MCF 10A (cell line): ENCODE data around the gene FARP1. TPM values are rescaled to one million over a fixed set of nuclear protein-coding genes. Genes with fewer than 3 reads are reported as not detected.

Source experiments
- BruUV-seq: library from RNA; stranded (reverse); fragments of 400-500 nt; replicated peaks from 2 replicates; lab custom pipeline; 2021; lab: Mats Ljungman, UMichigan
- CTCF ChIA-PET: fragments of 300-600 bp; sonication (Branson Sonifier 250); formaldehyde crosslinking; extraction: SDS; loops from one replicate; lab custom pipeline; 2021; ENCODE audit warnings: antibody characterized with exemption, inconsistent platforms; lab: Yijun Ruan, JAX
- POLR2A ChIA-PET: fragments of 300-600, 350-650 bp; sonication (Branson Sonifier 250); formaldehyde crosslinking; extraction: SDS; loops from one replicate; lab custom pipeline; 2020; ENCODE audit warnings: antibody characterized with exemption, inconsistent platforms; lab: Yijun Ruan, JAX
- DNase-seq: peaks from one replicate; pipeline ENCODE4 v3.0.0-alpha.2; 2018; ENCODE audit not compliant: unreplicated experiment
- H3K27ac Mint-ChIP-seq: one replicate; pipeline ENCODE4 v1.8.0; 2022; ENCODE audit warnings: mild to moderate bottlenecking, low read depth, mixed read lengths; ENCODE audit not compliant: unreplicated experiment
- H3K27me3 Mint-ChIP-seq: one replicate; pipeline ENCODE4 v1.8.0; 2022; ENCODE audit warnings: mixed read lengths; ENCODE audit not compliant: insufficient read depth, unreplicated experiment
- H3K36me3 Mint-ChIP-seq: one replicate; pipeline ENCODE4 v1.8.0; 2022; ENCODE audit warnings: mild to moderate bottlenecking, moderate library complexity, mixed read lengths; ENCODE audit not compliant: insufficient read depth, unreplicated experiment
- H3K4me1 Mint-ChIP-seq: one replicate; pipeline ENCODE4 v1.8.0; 2022; ENCODE audit warnings: mixed read lengths; ENCODE audit not compliant: insufficient read depth, unreplicated experiment
- H3K4me3 Mint-ChIP-seq: one replicate; pipeline ENCODE4 v1.8.0; 2022; ENCODE audit warnings: mild to moderate bottlenecking, moderate library complexity, mixed read lengths; ENCODE audit not compliant: unreplicated experiment
- H3K9me3 Mint-ChIP-seq: one replicate; pipeline ENCODE4 v1.8.0; 2022; ENCODE audit warnings: mixed read lengths; ENCODE audit not compliant: unreplicated experiment
- CTCF ChIP-seq: fragments of 200-600 bp; IDR thresholded peaks from one replicate; pipeline ENCODE4 v1.8.0; 2022; ENCODE audit warnings: antibody characterized with exemption, mild to moderate bottlenecking; ENCODE audit not compliant: unreplicated experiment
- intact Hi-C: fragments of 100-400 bp; cut with micrococcal nuclease; formaldehyde crosslinking; loops from 2 replicates; pipeline ENCODE4 v1.14.1; 2022
- total RNA-seq: library from RNA; stranded (reverse); gene quantifications from 2 replicates; pipeline ENCODE4 v1.2.3, GENCODE V29; 2022

Gene FARP1
- total RNA-seq, 1 experiment from 2014 or later: 30.1 TPM

- no TSS peak for BruUV-seq
- ChIA-PET CTCF (interaction anchor here (0.6 kb wide), 1 partner anchor 152 kb away, joined by 3 read pairs; no protein-coding TSS in a partner anchor), POLR2A (no interaction called here)
- H3K4me1 Mint-ChIP-seq: no peaks in the 10 kb centered on the region
- no peak overlapping the region for H3K4me3 Mint-ChIP-seq
- H3K9me3 Mint-ChIP-seq: no peaks in the 10 kb centered on the region
- no peak for TF ChIP-seq CTCF
- intact Hi-C loops: no loop called here
- H3K36me3 Mint-ChIP-seq: no peaks in the 10 kb centered on the region
- no peak overlapping the region for H3K27ac Mint-ChIP-seq
- no peaks in the 10 kb centered on the region for H3K27me3 Mint-ChIP-seq
- DNase-seq: no peak
Observed at GRCh38 chr13:98396071-98396710, 253.3 kb downstream of the FARP1 start.

GRCh38 chr13:98397221-98397620, 254.3 kb downstream of the FARP1 start:
- intact Hi-C loops: no loop called here
- H3K9me3 Mint-ChIP-seq: no peaks in the 10 kb centered on the region
- H3K27me3 Mint-ChIP-seq: no peaks in the 10 kb centered on the region
- DNase-seq: no peak
- no peak overlapping the region for H3K27ac Mint-ChIP-seq
- ChIA-PET CTCF (interaction anchor here (0.6 kb wide), 1 partner anchor 153 kb away, joined by 3 read pairs; no protein-coding TSS in a partner anchor), POLR2A (no interaction called here)
- no peaks in the 10 kb centered on the region for H3K4me1 Mint-ChIP-seq
- no peak overlapping the region for H3K4me3 Mint-ChIP-seq
- no TSS peak for BruUV-seq
- no peaks in the 10 kb centered on the region for H3K36me3 Mint-ChIP-seq
- no peak for TF ChIP-seq CTCF

GRCh38 chr13:98397861-98398260, 255.0 kb downstream of the FARP1 start:
- intact Hi-C loops: no loop called here
- ChIA-PET CTCF (interaction anchor here (0.6 kb wide), 2 partner anchors 68 to 453 kb away, joined by 3 read pairs; no protein-coding TSS in a partner anchor), POLR2A (interaction anchor here (0.6 kb wide), 1 partner anchor 129 kb away, joined by 4 read pairs; no protein-coding TSS in a partner anchor)
- DNase-seq: no peak
- no peak for TF ChIP-seq CTCF
- no TSS peak for BruUV-seq
- H3K4me1 Mint-ChIP-seq: no peaks in the 10 kb centered on the region
- H3K27ac Mint-ChIP-seq: no peak overlapping the region
- no peak overlapping the region for H3K4me3 Mint-ChIP-seq
- H3K36me3 Mint-ChIP-seq: no peaks in the 10 kb centered on the region
- no peaks in the 10 kb centered on the region for H3K27me3 Mint-ChIP-seq
- no peaks in the 10 kb centered on the region for H3K9me3 Mint-ChIP-seq

GRCh38 chr13:98398581-98398980, 255.7 kb downstream of the FARP1 start:
- DNase-seq: no peak
- no peaks in the 10 kb centered on the region for H3K4me1 Mint-ChIP-seq
- no peaks in the 10 kb centered on the region for H3K27me3 Mint-ChIP-seq
- no peak overlapping the region for H3K27ac Mint-ChIP-seq
- H3K4me3 Mint-ChIP-seq: no peak overlapping the region
- H3K9me3 Mint-ChIP-seq: no peaks in the 10 kb centered on the region
- BruUV-seq: no TSS peak
- no peak for TF ChIP-seq CTCF
- ChIA-PET CTCF (interaction anchor here (0.6 kb wide), 2 partner anchors 48 to 453 kb away, joined by 3 read pairs; no protein-coding TSS in a partner anchor), POLR2A (interaction anchor here (0.6 kb wide), 2 partner anchors 24 to 129 kb away, joined by 3 to 4 read pairs; no protein-coding TSS in a partner anchor)
- intact Hi-C loops: no loop called here
- H3K36me3 Mint-ChIP-seq: no peaks in the 10 kb centered on the region
